ENCODE measurements around the gene HSD17B7. TPM values are rescaled to one million over a fixed set of nuclear protein-coding genes. Genes with fewer than 3 reads are reported as not detected.
"Not testable (repeated sequence)": the region's sequence is repeated elsewhere in the genome, so short reads cannot be mapped to it uniquely, and the experiment has no call there.

HSD17B7 gene
- polyA plus RNA-seq, 1 donor, result 33.9 TPM

DNA sequence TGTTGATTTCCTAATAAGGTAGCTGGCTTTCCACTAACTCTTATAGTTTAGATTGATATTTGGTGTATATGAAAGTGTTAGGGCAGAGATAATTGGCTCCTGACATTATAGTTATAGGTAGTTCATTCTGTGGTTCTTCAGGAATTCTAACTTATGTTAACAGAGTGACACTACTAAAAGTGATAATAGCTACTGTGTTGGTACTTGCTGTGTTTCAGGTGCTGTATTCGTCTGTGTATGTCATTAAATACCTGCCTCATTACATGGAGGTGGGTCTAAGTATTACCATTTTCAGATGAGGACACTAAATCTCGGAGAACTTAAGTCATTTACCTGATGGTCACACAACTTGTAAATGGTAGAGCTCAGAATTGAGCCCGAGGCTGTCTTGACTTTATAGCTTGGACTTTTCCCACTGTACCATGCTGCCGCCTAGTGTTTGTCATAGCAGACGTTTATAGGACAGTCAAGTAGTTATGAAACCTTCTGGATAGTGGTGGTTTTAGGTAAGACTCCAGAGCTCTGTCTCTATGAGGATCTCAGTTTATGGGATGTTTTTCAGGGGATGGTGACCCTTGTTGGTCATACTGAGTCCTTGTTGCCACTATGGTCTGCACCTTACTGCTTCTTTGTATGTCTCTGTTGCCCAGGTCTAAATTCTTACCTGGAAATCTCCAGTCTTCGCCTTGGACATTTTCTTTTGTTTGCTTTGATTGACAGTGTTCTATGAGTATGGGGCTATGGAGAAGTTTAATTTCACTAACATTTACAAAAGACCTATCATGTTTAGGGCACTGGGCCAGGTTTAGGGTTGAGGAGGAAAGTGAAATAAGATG lies 9.7 kb downstream of the HSD17B7 start:
- peak; percentile 64 for DNase-seq

DNA sequence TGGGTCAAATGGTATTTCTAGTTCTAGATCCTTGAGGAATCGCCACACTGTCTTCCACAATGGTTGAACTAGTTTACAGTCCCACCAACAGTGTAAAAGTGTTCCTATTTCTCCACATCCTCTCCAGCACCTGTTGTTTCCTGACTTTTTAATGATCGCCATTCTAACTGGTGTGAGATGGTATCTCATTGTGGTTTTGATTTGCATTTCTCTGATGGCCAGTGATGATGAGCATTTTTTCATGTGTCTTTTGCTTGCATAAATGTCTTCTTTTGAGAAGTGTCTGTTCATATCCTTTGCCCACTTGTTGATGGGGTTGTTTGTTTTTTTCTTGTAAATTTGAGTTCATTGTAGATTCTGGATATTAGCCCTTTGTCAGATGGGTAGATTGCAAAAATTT lies 17.0 kb downstream of the HSD17B7 start:
- not testable (repeated sequence) for DNase-seq

- not testable (repeated sequence) for DNase-seq
Measured at GRCh38 chr1:162812357-162812756, 21.9 kb downstream of the HSD17B7 start.

DNA sequence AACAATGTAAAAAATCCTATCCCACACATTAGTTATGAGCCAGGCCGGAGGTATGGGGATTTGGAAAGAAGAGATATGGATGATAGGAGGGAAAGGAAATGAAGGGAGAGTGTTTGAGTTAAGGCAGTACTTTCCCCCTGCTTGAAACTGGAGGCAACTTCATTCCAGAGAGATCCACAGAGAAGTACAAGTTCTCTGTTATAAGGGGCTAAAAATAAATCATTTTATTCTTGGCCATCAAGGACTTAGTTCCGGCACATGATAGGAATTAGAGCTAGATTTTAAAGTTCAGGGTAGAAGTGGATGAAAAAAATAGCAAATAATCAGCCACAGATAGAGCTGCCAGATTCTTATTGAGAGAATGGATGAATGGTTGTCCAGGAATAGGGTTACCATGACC lies 27.6 kb downstream of the HSD17B7 start:
- not testable (repeated sequence) for DNase-seq

DNA sequence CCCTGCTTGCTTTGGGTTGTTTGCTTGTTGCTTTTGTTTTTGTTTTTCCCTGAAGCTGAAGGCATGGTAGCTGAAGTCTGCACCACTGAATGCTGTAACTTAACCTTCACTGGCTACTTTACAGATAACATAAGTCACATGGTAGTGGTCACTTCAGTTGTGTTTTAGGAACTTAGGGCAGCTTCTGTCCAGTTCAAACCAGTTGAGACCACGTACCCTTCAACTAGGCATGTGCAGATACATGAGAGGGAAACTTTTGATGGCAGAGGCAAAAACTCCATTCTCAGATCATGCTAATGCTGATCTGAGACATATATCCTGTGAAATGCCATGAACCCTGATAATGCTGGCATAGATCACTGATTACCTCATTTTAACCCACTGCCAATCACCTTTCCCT lies 28.2 kb downstream of the HSD17B7 start:
- not testable (repeated sequence) for DNase-seq

GRCh38 chr1:162822391-162823200 lies 32.1 kb downstream of the HSD17B7 start:
- DNase-seq, result no peak

DNA sequence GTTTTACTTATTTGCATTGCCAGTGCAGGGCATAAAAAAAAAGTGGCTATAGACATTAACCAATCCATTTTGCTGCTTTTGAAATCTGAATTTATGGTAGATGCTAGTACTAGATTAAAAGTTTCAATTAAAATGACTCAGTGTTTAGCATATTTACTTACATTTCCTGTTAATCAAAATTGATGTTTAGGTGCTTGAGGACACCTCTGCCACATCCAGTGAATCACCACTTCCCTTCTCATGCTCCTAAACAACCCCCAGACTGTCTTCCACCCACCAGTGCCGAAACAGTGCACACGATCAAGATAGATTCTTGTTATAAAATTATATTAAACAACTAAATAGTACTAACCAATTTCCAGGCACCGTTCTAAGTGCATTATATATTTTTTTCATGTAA lies 32.7 kb downstream of the HSD17B7 start:
- DNase-seq, result no peak

- no peak for DNase-seq
Measured at GRCh38 chr1:162823771-162824525, 33.4 kb downstream of the HSD17B7 start.

DNA sequence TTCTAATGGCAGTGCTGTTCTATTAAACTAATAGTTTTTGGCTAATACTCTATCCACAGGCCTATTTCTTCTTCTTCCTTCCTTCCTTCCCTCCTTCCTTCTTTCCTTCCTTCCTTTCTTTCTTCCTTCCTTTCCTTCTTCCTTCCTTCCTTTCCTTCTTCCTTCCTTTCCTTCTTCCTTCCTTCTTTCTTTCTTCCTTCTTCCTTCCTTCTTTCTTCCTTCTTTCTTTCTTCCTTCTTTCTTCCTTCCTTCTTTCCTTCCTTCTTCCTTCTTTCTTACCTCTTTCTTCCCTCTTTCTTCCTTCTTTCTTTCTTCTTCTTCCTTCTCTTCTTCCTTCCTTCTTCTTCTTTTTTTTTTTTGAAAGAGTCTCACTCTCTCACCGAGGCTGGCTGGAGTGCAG lies 38.8 kb downstream of the HSD17B7 start:
- DNase-seq, result no peak

- no peak for DNase-seq
Measured at GRCh38 chr1:162832470-162832869, 42.0 kb downstream of the HSD17B7 start.

- no peak for DNase-seq
Measured at GRCh38 chr1:162835157-162835899, 44.8 kb downstream of the HSD17B7 start.

- no peak for DNase-seq
Measured at GRCh38 chr1:162838863-162839262, 48.4 kb downstream of the HSD17B7 start.

DNA sequence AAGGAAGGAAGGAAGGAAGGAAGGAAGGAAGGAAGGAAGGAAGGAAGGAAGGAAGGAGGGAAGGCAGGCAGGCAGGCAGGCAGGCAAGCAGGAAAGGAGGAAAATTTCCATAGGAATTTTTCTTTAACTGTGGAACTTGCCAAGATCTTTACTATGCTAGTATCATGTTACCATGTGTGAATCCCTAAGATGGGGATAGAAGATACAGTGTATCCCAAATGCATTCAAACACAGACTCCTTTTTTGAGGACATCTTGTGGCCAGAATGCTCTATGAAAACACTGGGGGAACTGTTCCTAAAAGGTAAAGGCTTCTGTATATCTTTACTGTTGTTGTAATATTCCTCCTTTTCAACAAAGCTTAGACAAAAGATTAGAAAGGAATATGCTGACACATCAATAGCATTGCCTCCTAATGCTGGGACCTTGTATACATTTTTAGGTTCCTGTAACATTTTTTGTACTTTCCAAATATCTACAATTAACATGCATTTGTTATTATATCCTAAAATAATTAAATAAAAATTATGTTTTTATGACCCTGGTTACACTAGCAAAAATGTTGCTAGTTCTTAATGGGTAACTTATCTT lies 49.8 kb downstream of the HSD17B7 start:
- no peak for DNase-seq

DNA sequence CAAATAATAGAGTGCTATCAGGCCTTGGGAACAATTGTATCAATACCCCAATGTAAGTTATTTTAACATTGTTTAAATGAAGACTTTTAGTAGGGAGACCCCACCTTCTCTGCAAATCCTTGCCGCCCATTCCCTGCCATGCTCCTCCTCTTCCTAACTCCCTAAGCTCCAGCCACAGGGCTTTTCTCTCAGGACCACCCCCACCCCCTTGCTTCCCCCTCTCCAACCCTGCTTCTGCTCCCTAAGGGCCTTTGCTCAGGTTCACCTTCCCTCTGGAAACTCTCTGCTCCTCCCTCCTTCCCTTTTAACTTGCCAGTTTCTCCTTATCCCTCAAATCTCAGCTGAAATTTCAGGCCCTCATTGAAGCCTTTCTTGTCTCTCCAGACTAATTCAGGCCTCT lies 53.7 kb downstream of the HSD17B7 start:
- DNase-seq, result no peak

GRCh38 chr1:162846256-162847212 lies 56.0 kb downstream of the HSD17B7 start:
- no peak for DNase-seq

- peak; percentile 55 for DNase-seq
Measured at GRCh38 chr1:162847839-162848453, 57.4 kb downstream of the HSD17B7 start.

DNA sequence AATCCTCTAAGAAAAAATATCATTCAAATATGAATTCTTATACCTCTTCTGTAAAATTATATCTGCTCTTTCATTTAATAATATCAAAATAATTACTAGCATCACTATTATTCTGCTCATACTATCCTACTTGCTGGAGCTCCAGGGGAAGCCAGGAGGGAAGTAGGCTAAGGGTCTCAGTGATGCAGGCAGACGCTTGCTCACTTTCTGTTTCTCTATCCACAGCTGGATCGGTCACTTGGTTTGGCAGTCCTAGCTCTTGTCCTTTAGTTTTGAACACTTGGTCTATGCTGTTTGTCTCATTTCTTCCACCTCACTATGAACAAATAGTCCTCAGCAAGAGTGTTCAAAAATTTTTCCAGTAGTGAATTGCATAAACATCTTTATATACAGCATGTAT lies 59.2 kb downstream of the HSD17B7 start:
- no peak for DNase-seq

DNA sequence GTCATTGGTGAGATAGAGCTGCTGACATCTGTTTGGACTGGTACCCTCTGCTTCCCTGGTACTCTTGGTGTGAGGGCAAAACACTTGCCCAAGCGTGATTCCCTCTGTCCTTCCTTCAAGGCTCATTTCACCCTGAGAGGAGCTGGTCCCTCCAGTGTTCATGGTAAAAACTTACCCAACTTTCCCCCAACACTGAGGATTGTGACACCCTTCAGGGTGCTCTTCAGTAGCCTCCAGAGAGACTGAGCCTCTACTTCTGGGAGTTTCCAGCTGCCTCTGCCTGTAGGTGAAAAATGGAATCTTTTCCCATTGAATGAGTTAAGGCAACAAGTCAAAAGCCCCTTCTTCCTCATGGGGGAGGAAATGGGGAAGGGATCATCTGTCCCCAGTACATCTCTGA lies 60.8 kb downstream of the HSD17B7 start:
- no peak for DNase-seq

- DNase-seq, result peak; percentile 55
Measured at GRCh38 chr1:162854245-162854882, 63.9 kb downstream of the HSD17B7 start.

All from left kidney (tissue), 2 donors.